Right cardiac atrium (tissue), 5 donors: ENCODE results near the gene FCN1. TPM values are rescaled to one million over a fixed set of nuclear protein-coding genes. Genes with fewer than 3 reads are reported as not detected.
A peak's percentile ranks its signal among the peaks of the same experiment; 100 is the strongest.

ENCODE experiments used
- ATAC-seq, 2 donors: fragments of 200-7000 bp; cut with Tn5 transposase; one replicate each; pipeline versions ENCODE4 v1.8.0 to v1.9.1; 2020; ENCODE audit warnings: moderate library complexity in 2 of 2, mild to moderate bottlenecking in 1 of 2
- DNase-seq, 3 donors: peaks; one replicate each; pipeline ENCODE4 v3.0.0-alpha.2; 2020
- H3K27ac ChIP-seq: one replicate; pipeline ENCODE4 v1.5.1; 2013; ENCODE audit warnings: mild to moderate bottlenecking, low read length, control low read depth, moderate library complexity
- H3K27me3 ChIP-seq: one replicate; pipeline ENCODE4 v1.6.1; 2013; ENCODE audit not compliant: control insufficient read depth, insufficient read depth
- H3K4me1 ChIP-seq: one replicate; pipeline ENCODE4 v1.6.1; 2013; ENCODE audit warnings: low read length; ENCODE audit not compliant: control insufficient read depth, insufficient read depth
- H3K4me3 ChIP-seq: one replicate; pipeline ENCODE4 v1.5.1; 2013; ENCODE audit warnings: low read length, control low read depth
- H3K9me3 ChIP-seq: one replicate; pipeline ENCODE4 v1.6.1; 2013; ENCODE audit warnings: low read length; ENCODE audit not compliant: control insufficient read depth
- WGBS: extraction: QIAGEN DNeasy Blood & Tissue Kit; methylation state at CpG from one replicate; pipeline ENCODE4 v1.1.7; 2013; 5-methylcytosine and 5-hydroxymethylcytosine counted together
- intact Hi-C, 4 donors: fragments of 100-400 bp; cut with DNase I; formaldehyde crosslinking; loops; one replicate each; pipeline versions ENCODE4 v1.11.0 to v1.14.0; 2022 to 2023
- long read RNA-seq, 4 donors: library from polyadenylated mRNA; unstranded; transcript quantifications; one replicate each; pipeline ENCODE4 v2.0.0, GENCODE V29; 2020 to 2021
- polyA plus RNA-seq: library from polyadenylated mRNA; stranded (reverse); fragments of 200-250 nt; gene quantifications from one replicate; pipeline ENCODE4 v1.2.3, GENCODE V29; 2013
- total RNA-seq, 4 donors: library from RNA; stranded (reverse); fragmentation: NEBNext Ultra II Directional; extraction: Animal tissue kit (Norgen Biotek cat#: 25700); gene quantifications; one replicate each; pipeline ENCODE4 v1.2.1, GENCODE V29; 2021
- donor health status: healthy with polysubstance abuse.
- donor health status: DM: no; HTN: yes; CAD: no.
- donor health status: DM: no; HTN: no; CAD: no.
- donor health status: DM: no; HTN: yes; CAD: no; lungs with severe emphysema.
- donor health status: DM: yes; HTN: yes; CAD: no.

Gene FCN1
- total RNA-seq, result 1 to 10 TPM; 1.4 to 6.0 (median 3.0) TPM
- polyA plus RNA-seq, result 1.7 TPM
- long read RNA-seq, donor 1, partial matches to known transcripts, result 0 of 5 reads
- long read RNA-seq, donor 1, other reads (novel, unspliced or antisense), result 2 of 5 reads
- long read RNA-seq, donor 2, partial matches to known transcripts, result 1 of 4 reads
- long read RNA-seq, donor 2, other reads (novel, unspliced or antisense), result 0 of 4 reads
- long read RNA-seq, donor 3, transcript FCN1-201 (9 exons, 1,286 nt), result major isoform, 5 of 8 reads
- long read RNA-seq, donor 3, partial matches to known transcripts, result 3 of 8 reads
- long read RNA-seq, donor 3, other reads (novel, unspliced or antisense), result 0 of 8 reads
- long read RNA-seq, donor 4, result 0 reads

DNA sequence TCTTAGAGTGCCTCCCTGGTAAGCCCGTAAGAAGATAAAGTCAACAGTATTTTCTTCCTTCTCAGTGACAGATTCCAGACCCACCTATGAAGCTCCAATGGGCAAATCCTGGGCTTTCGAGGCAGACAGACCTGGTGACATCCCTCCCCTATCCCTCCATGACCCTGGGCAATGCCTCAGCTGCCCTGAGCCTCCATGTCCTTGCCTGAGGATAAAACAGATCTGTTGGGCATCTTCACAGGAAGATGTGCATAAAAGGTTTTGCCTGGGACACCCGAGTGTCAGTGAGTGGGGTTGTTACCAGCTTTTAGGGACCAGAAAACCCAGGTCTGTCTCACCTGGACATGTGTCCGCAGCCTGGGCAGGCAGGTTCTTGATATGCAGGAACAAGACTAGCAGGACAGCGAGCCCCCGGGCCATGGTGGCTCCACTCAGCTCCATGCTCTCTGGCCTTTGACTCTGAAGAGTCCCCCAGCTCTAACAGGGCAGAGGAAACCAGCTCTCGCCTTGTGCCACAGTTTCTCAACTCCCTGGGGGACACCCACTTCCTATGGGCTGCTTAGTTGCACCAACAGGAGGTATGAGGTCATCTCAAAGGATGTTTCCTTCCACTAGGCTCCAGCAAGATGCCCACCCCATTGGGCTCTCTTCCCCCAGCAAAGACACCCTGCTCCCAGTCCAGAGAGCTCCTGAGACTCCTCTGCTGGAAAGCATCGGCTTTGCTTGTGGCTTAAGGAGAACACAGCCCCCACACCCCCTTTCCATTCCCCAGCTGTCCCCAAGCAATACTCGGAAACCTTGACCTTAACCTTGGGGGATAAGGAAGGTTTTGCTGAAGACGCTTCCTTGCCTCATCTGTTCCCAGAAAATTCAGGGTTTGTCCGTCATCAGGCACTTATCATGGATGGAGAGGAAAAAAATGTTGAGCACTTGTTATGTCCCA, at the start of gene FCN1:
Gene FCN1 (minus strand): TSS at position 482 of the 943 bp plus-strand sequence. CDS start 41 bp downstream, at position 441.
- Histone ChIP-seq H3K27ac (no peak within 1 kb of the TSS), H3K9me3 (no peaks in the 10 kb centered on the region), H3K4me3 (no peak within 1 kb of the TSS), H3K27me3 (no peaks in the 10 kb centered on the region), H3K4me1 (no peaks in the 10 kb centered on the region)
- ATAC-seq (no peak), DNase-seq (peak in 2 of 3 donors; percentile 22 to 41)
- intact Hi-C loops, result no loop called here
- WGBS, result 71% methylated on average over 11 of the region's 11 CpGs

DNA sequence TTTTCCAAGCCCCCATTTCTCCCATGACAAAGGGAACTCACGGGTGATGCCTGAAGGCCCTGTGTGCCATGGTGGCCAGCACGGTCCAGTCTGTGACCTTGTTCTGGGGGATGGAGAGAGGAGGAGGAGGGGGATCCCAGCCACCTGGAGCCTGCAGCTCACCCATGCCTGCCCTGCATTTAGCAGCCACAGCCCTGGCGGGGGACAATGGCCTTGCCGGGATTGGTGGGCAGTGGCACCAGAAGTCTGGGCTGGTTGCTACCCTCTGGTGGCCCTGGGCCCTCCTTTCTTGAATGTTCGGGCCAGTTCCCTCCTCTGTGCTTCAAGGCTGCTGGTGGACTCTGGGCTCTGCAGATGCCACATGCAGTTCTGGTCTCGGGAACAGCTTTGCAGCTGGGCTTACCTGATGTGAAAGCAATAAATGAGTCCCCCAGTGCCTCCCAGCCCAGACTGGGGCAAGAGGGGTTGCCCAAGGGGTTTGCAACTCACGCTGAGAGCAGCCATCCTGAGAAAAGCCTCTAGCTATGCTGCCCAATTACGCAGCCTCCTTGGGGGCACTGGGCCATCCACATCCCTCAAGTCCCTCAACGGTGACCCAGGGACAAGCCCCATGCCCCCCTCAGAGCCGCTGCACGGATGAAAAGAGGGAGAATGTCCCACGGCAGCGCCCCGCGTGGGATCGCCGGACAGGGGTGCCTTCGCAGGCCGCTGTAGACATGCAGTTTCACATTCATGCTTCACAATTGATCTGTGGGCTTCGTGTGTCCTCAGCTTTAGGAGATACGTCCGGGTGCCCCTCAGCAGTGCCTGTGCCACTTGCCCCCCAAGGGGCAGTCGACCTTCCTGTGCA, 49.2 kb upstream of the FCN1 start:
- peak in 1 of 3 donors; percentile 19 for DNase-seq
- intact Hi-C loops, result no loop called here
- Histone ChIP-seq H3K9me3 (no peaks in the 10 kb centered on the region), H3K4me3 (no peak overlapping the region), H3K27me3 (no peaks in the 10 kb centered on the region), H3K27ac (no peak overlapping the region), H3K4me1 (no peaks in the 10 kb centered on the region)
- 88% methylated on average over 23 of the region's 23 CpGs for WGBS
- no peak for ATAC-seq

DNA sequence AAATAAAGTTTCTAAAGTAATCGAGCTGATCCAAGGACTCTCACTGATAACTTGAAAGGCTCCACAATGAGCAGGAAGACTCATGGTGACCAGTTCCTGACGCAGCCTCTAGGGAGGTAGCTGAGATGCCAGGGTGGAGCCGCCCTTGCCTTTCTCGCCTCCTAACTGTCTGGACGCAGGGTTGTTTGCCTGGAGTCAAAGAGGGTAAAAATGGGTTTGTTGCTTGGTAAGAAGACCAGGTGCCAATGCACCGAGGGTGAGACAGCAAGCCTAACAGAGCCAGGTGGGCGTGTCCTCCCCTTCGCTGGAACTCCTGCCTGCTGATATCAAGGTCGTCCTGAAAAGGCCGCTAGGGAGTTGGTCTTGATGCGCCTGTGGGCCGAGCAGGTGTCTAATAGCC, 48.6 kb upstream of the FCN1 start:
- H3K4me1 ChIP-seq, result no peaks in the 10 kb centered on the region
- peak in 1 of 3 donors; percentile 17 for DNase-seq
- intact Hi-C loops, result no loop called here
- H3K9me3 ChIP-seq, result no peaks in the 10 kb centered on the region
- WGBS, result 90% methylated on average over 12 of the region's 12 CpGs
- no peak overlapping the region for H3K27ac ChIP-seq
- H3K4me3 ChIP-seq, result no peak overlapping the region
- no peaks in the 10 kb centered on the region for H3K27me3 ChIP-seq
- ATAC-seq, result no peak

DNA sequence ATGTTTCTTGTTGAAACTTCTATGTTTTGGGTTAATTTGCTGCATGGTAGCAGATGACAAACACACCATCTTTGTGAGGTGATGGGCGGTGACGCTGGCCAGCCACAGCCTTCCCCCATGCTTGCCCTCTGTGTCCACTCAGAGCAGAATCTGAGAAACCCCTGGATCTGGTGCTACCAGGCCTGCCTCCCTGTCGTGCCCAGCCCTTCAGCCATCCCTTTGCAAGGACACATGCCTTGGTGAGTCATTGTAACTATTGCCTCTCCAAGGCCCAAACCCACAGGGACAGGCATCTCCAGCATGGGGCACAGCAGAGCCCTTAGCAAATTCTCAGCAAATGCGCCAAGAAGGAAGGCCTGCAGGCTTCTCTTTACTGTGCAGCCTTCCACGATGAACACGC, 48.1 kb upstream of the FCN1 start:
- 95% methylated on average over 6 of the region's 6 CpGs for WGBS

DNA sequence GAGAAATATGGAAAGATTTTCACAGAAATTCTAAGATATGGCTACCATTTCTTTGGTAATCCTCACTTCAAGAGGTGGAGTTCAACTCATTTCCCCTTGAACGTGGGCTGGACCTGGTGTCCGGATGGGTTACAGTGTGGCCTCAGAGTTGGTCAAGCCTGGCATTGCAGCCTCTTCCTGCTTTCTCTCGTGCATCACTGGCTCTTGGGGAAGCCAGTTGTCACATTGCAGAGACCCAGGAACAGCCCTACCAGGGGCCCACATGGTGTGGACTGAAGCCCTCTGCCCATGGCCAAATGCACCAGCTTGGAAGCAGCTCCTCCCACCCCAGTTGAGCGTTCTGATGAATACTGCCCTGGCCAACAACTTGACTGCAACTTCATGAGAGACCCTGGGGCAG, 47.7 kb upstream of the FCN1 start:
- 84% methylated on average over 4 of the region's 4 CpGs for WGBS
- intact Hi-C loops, result no loop called here
- DNase-seq, result peak in 1 of 3 donors; percentile 30

More for the DNA sequence above, 48.1 kb upstream of the FCN1 start:
- DNase-seq (peak in 1 of 3 donors; percentile 20), ATAC-seq (no peak)
- Histone ChIP-seq H3K9me3 (no peaks in the 10 kb centered on the region), H3K4me1 (no peaks in the 10 kb centered on the region), H3K27me3 (no peaks in the 10 kb centered on the region), H3K27ac (no peak overlapping the region), H3K4me3 (no peak overlapping the region)
- intact Hi-C loops, result no loop called here

DNA sequence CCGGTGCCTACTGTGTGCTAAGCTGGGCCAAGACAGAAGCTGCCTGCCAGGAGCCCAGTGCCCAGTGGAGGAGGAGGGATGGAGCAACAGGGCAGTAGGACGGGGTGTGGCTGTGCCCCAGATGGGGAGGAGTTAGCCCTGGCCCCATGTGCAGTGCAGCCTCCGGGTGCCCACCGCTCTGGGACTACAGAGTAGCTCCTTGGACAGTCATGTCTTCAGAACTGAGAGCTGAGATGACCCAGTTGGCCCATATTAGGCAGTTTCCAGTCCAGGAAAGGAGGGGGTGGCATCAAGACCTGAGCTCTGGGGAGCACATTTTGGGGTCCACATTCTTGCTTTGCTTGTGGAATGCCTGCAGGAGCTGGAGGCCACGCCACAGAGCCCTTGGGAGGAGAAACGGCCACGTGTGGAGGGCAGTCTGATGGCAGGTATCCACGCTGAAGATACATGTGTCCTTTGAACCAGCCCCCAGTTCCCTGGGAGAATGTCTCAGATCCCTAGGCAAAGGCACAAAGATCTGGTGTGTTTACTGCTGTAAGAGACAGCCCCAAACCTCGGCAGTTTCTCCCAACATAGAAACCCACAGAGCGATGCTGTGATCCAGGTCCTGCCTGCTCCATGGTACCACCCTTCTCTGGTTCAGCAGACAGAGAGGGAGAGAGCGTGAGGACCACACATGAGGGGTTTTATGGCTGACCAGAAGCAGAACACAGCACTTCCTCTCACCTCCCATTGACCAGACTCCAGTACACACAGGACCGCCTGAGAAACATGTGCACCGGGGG, 46.8 kb upstream of the FCN1 start:
- no peaks in the 10 kb centered on the region for H3K4me1 ChIP-seq
- no peaks in the 10 kb centered on the region for H3K9me3 ChIP-seq
- 87% methylated on average over 13 of the region's 13 CpGs for WGBS
- ATAC-seq, result no peak
- H3K4me3 ChIP-seq, result no peak overlapping the region
- peak in 1 of 3 donors; percentile 13 for DNase-seq
- no peaks in the 10 kb centered on the region for H3K27me3 ChIP-seq
- intact Hi-C loops, result no loop called here
- no peak overlapping the region for H3K27ac ChIP-seq

More for the DNA sequence above, 47.7 kb upstream of the FCN1 start:
- Histone ChIP-seq H3K9me3 (no peaks in the 10 kb centered on the region), H3K27ac (no peak overlapping the region), H3K4me1 (no peaks in the 10 kb centered on the region), H3K4me3 (no peak overlapping the region), H3K27me3 (no peaks in the 10 kb centered on the region)
- ATAC-seq, result no peak

DNA sequence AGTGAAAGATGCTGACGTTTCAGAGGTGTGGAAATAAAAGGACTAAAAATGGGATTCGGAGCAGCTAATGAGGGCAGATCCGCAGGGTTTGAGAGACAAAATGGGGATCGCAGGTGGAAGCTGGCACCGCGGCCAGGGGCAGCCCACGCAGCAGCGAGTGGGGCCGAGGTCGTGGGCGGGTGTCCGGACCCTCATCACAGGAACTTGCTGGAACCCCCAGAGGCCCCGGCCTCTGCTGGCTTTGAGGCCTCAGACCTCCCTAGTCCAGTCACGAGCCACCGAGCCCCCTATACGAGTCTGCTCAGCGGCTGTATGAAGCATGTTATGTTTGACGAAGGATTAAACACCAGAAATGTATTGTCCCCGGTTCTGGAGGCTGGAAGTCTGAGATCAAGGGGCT, 45.8 kb upstream of the FCN1 start:
- intact Hi-C loops, result no loop called here
- H3K4me1 ChIP-seq, result no peaks in the 10 kb centered on the region
- no peak overlapping the region for H3K4me3 ChIP-seq
- no peaks in the 10 kb centered on the region for H3K27me3 ChIP-seq
- DNase-seq, result peak in 1 of 3 donors; percentile 22
- no peak overlapping the region for H3K27ac ChIP-seq
- no peak for ATAC-seq
- 94% methylated on average over 19 of the region's 19 CpGs for WGBS
- H3K9me3 ChIP-seq, result no peaks in the 10 kb centered on the region

DNA sequence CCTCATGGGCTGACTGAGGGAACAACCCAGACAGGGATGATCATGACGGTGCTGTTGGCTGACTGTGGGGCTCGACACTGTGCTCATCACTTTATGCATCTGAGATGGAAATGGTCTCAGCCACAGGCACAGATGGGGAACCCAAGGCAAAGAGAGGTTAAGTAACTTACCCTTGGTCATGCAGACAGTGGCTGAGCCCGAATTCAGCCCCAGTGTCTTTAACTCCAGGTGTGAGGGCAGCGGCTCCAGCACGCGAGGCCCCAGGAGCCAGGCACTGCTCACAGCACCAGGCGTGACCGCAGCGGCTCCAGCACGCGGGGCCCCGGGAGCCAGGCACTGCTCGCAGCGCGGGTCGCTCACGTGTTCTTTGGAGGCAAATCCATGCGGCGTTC, 45.3 kb upstream of the FCN1 start:
- Histone ChIP-seq H3K27ac (no peak overlapping the region), H3K27me3 (no peaks in the 10 kb centered on the region)
- intact Hi-C loops, result no loop called here

DNA sequence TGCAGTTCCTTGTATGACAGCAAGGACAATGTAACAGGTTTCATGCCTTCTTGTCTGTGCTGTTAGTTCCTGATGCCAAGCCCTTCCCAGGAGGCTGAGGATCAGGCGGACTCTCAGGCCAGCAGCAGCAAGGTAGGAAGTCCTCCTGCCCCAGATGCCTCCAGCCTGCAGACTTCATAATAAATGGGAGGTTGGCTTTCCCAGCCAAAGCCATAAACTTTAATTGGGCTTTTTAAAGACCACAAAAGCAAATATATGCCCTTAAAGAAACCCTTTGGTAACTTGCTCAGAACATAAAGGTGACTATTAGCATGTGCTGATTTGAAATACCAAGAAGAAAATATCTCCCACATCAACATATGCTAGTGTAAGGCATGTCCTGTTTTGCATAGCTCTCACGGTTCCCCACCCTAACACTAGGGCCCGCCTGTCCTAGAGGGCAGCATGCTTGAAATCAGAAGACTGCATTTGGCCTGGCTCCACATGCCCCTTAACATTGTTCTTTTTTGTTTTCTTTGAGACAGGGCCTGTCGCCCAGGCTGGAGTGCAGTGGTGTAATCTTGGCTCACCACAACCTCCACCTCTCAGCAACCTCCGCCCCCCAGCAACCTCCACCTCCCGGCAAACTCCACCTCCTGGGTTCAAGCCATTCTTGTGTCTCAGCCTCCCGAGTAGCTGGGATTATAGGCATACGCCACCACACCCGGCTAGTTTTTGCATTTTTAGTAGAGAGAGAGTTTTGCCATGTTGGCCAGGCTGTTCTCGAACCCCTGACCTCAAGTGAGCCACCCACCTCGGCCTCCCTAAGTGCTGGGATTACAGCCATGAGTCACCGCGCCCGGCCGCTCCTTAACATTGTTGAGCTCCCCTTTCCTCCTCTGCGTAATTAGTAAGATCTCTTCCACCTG, 44.6 kb upstream of the FCN1 start:
- no peaks in the 10 kb centered on the region for H3K4me1 ChIP-seq
- no peak overlapping the region for H3K4me3 ChIP-seq
- no peaks in the 10 kb centered on the region for H3K9me3 ChIP-seq
- H3K27ac ChIP-seq, result no peak overlapping the region
- 77% methylated on average over 16 of the region's 16 CpGs for WGBS
- intact Hi-C loops, result no loop called here
- DNase-seq, result peak in 1 of 3 donors; percentile 56
- no peaks in the 10 kb centered on the region for H3K27me3 ChIP-seq
- peak; percentile 18 to 64 for ATAC-seq

More for the DNA sequence above, 45.3 kb upstream of the FCN1 start:
- Histone ChIP-seq H3K4me3 (no peak overlapping the region), H3K9me3 (no peaks in the 10 kb centered on the region), H3K4me1 (no peaks in the 10 kb centered on the region)
- 93% methylated on average over 19 of the region's 19 CpGs for WGBS
- ATAC-seq (no peak), DNase-seq (peak in 1 of 3 donors; percentile 17)
